A549 (cell line): Measurements from ENCODE around the gene ITPKC. TPM values are rescaled to one million over a fixed set of nuclear protein-coding genes. Genes with fewer than 3 reads are reported as not detected.
"Not testable (repeated sequence)": the region's sequence is repeated elsewhere in the genome, so short reads cannot be mapped to it uniquely, and the experiment has no call there.

Source experiments
- ATAC-seq, 2 experiments: fragments of 200-7000 bp in 1 of 2; fragments of >200 bp in 1 of 2; cut with Nextera tagmentation in 1 of 2; cut with Tn5 transposase in 1 of 2; 3 replicates each; pipeline versions ENCODE4 v1.8.0 to v1.9.1; 2018 to 2020; ENCODE audit warnings: mild to moderate bottlenecking in 1 of 2, moderate library complexity in 1 of 2
- CTCF ChIA-PET: fragments of 300-600 bp; sonication (Branson Sonifier 250); formaldehyde crosslinking; extraction: SDS; loops from one replicate; lab custom pipeline; 2021; ENCODE audit warnings: antibody characterized with exemption, inconsistent platforms; lab: Yijun Ruan, JAX
- POLR2A ChIA-PET: fragments of 350-600 bp; formaldehyde crosslinking; extraction: SDS; loops from one replicate; lab custom pipeline; 2021; ENCODE audit warnings: antibody characterized with exemption, inconsistent platforms; lab: Yijun Ruan, JAX
- DNase-seq, 2 experiments: peaks; one replicate each; pipeline versions ENCODE4 v3.0.0 to v3.0.0-alpha.2; 2011 to 2016; ENCODE audit warnings: low read depth in 1 of 2, low spot score in 1 of 2
- FAIRE-seq: peaks from 2 replicates; lab custom pipeline; 2011; peaks lifted over from hg19 to GRCh38; lab: Jason Lieb, UNC
- H3K27ac ChIP-seq, 2 experiments: fragments of >200 bp; sonication (Bioruptor Twin); formaldehyde crosslinking; 3 replicates each; pipeline ENCODE4 v1.5.1; 2016 to 2017
- H3K4me1 ChIP-seq: fragments of >200 bp; sonication (Bioruptor Twin); formaldehyde crosslinking; 3 replicates; pipeline ENCODE4 v1.6.1; 2016
- H3K4me2 ChIP-seq: fragments of >200 bp; sonication (Bioruptor Twin); formaldehyde crosslinking; 3 replicates; pipeline ENCODE4 v1.6.1; 2016
- H3K4me3 ChIP-seq: fragments of >200 bp; sonication (Bioruptor Twin); formaldehyde crosslinking; 3 replicates; pipeline ENCODE4 v1.5.1; 2016
- H3K9me3 ChIP-seq: fragments of >200 bp; sonication (Bioruptor Twin); formaldehyde crosslinking; 3 replicates; pipeline ENCODE4 v1.6.1; 2016
- CHD2 ChIP-seq: fragments of 150-350 bp; IDR thresholded peaks from 2 replicates; pipeline ENCODE4 v1.6.1; 2014; ENCODE audit warnings: low read length; ENCODE audit not compliant: partially characterized antibody
- E2F6 ChIP-seq: IDR thresholded peaks from 2 replicates; pipeline ENCODE4 v1.6.1; 2012; ENCODE audit warnings: low read depth, borderline replicate concordance
- EHMT2 ChIP-seq: fragments of 200-600 bp; sonication (generic); IDR thresholded peaks from 2 replicates; pipeline ENCODE4 v1.6.1; 2016; ENCODE audit warnings: antibody characterized with exemption, low read depth, mild to moderate bottlenecking, moderate library complexity
- EP300 ChIP-seq, 2 experiments: fragments of >200 bp; sonication (Bioruptor Twin); formaldehyde crosslinking; IDR thresholded peaks; 2 replicates in 1 of 2; 3 replicates in 1 of 2; pipeline ENCODE4 v1.6.1; 2016 to 2017
- FOSB ChIP-seq: fragments of 250-450 bp; sonication (Bioruptor Pico); IDR thresholded peaks from 2 replicates; pipeline ENCODE4 v1.5.0; 2020; ENCODE audit warnings: mild to moderate bottlenecking, moderate library complexity
- FOSL2 ChIP-seq, 2 experiments: fragments of 450-650 bp in 1 of 2; fragments of >200 bp in 1 of 2; sonication (Bioruptor Twin) in 1 of 2; formaldehyde crosslinking; IDR thresholded peaks; 2 replicates each; pipeline versions ENCODE4 v1.5.0 to v1.6.1; 2016 to 2020; ENCODE audit warnings: mild to moderate bottlenecking in 1 of 2, moderate library complexity in 1 of 2
- GATA3 ChIP-seq: IDR thresholded peaks from 2 replicates; pipeline ENCODE4 v1.6.1; 2012; ENCODE audit warnings: borderline replicate concordance
- HEYL ChIP-seq: fragments of 250-450 bp; sonication (Bioruptor Pico); IDR thresholded peaks from 2 replicates; pipeline ENCODE4 v1.8.0; 2021; ENCODE audit warnings: mild to moderate bottlenecking, moderate library complexity
- HOXA7 ChIP-seq: fragments of 250-450 bp; sonication (Bioruptor Pico); IDR thresholded peaks from 2 replicates; pipeline ENCODE4 v1.5.0; 2020; ENCODE audit warnings: mild to moderate bottlenecking, moderate library complexity
- HOXB13 ChIP-seq: fragments of 250-450 bp; sonication (Bioruptor Pico); IDR thresholded peaks from 2 replicates; pipeline ENCODE4 v1.5.0; 2020; ENCODE audit warnings: low read depth, mild to moderate bottlenecking, moderate library complexity
- KDM1A ChIP-seq: fragments of 200-600 bp; sonication (generic); IDR thresholded peaks from 2 replicates; pipeline ENCODE4 v1.6.1; 2016; ENCODE audit warnings: low read depth, mild to moderate bottlenecking
- MAX ChIP-seq: IDR thresholded peaks from 2 replicates; pipeline ENCODE4 v1.6.1; 2012
- NFE2L2 ChIP-seq: fragments of 150-350 bp; conservative IDR thresholded peaks from 2 replicates; pipeline ENCODE4 v1.6.1; 2014; ENCODE audit warnings: low read length
- NR3C1 ChIP-seq: fragments of >200 bp; sonication (Bioruptor Twin); formaldehyde crosslinking; IDR thresholded peaks from 3 replicates; pipeline ENCODE4 v1.6.1; 2017
- RAD21 ChIP-seq, 2 experiments: fragments of >200 bp in 1 of 2; sonication (Bioruptor Twin) in 1 of 2; formaldehyde crosslinking in 1 of 2; IDR thresholded peaks in 1 of 2; conservative IDR thresholded peaks in 1 of 2; 2 replicates in 1 of 2; 3 replicates in 1 of 2; pipeline ENCODE4 v1.6.1; 2012 to 2018; ENCODE audit warnings: inconsistent platforms in 1 of 2
- RARB ChIP-seq: fragments of 250-450 bp; sonication (Bioruptor Pico); IDR thresholded peaks from 2 replicates; pipeline ENCODE4 v1.8.0; 2021; ENCODE audit warnings: mild to moderate bottlenecking, moderate library complexity
- RFX5 ChIP-seq: fragments of 450-650 bp; IDR thresholded peaks from 2 replicates; pipeline ENCODE4 v1.7.1; 2014; ENCODE audit warnings: antibody characterized with exemption, mild to moderate bottlenecking, moderate library complexity
- TFCP2L1 ChIP-seq: fragments of 250-450 bp; sonication (Bioruptor Pico); IDR thresholded peaks from 2 replicates; pipeline ENCODE4 v1.5.0; 2021; ENCODE audit warnings: mild to moderate bottlenecking
- ZC3H11A ChIP-seq: fragments of 450-650 bp; IDR thresholded peaks from 2 replicates; pipeline ENCODE4 v1.6.1; 2014; ENCODE audit warnings: antibody characterized with exemption, mild to moderate bottlenecking
- ZFP36 ChIP-seq: fragments of 450-650 bp; IDR thresholded peaks from 2 replicates; pipeline ENCODE4 v1.6.1; 2014; ENCODE audit warnings: borderline replicate concordance; ENCODE audit not compliant: partially characterized antibody
- WGBS: methylation state at CpG from one replicate; pipeline ENCODE4 v1.1.6; 2017; ENCODE audit errors: missing lambda C conversion rate; 5-methylcytosine and 5-hydroxymethylcytosine counted together
- polyA plus RNA-seq, 4 experiments: library from polyadenylated mRNA; depleted of rRNA in 3 of 4; stranded (reverse); fragments of >200 nt; fragmentation: RNase III in 1 of 4; extraction: RNeasy Plus Mini Kit Qiagen cat#74134 plus additional on column Dnase treatment in 1 of 4; gene quantifications; 2 replicates in 3 of 4; 3 replicates in 1 of 4; pipeline ENCODE4 v1.2.3, GENCODE V29; 2011 to 2017
- TF ChIP-seq, protein P1 (sequence below): fragments of >200 bp; sonication (Bioruptor Twin); formaldehyde crosslinking; IDR thresholded peaks from 3 replicates; pipeline ENCODE4 v1.5.1; 2016

ITPKC gene
- polyA plus RNA-seq, 2 of the 4 experiments (the other 2 are of a cell fraction): 6.5 to 7.9 TPM

GRCh38 chr19:40778706-40779284 lies 61.9 kb downstream of the ITPKC start:
- ChIA-PET POLR2A (interaction anchor here (0.6 to 3.1 kb wide), 30 partner anchors 8 to 485 kb away, joined by 3 to 94 read pairs (median 8); partner anchors contain the start of genes ACTMAP, COQ8B, EGLN2 and HNRNPUL1), CTCF (interaction anchor here (0.8 to 6.5 kb wide), 18 partner anchors 9 to 530 kb away, joined by 3 to 65 read pairs (median 6); partner anchors contain the start of genes ACTMAP, EGLN2 and SNRPA)
- ATAC-seq: peak; percentile 66 to 75; a peak in 5 of 6 replicates
- WGBS: 16% methylated on average over 7 of the region's 7 CpGs
- no peak for FAIRE-seq
- TF ChIP-seq TFCP2L1 (CRISPR knock-in tag): 0 out of 2 replicates have a peak, but pooled peaks have one; percentile 0
- TF ChIP-seq HOXB13: no peak
- TF ChIP-seq EHMT2: no peak
- no peak for TF ChIP-seq ZFP36
- no peak for TF ChIP-seq RAD21 (conservative IDR thresholded peaks at IDR 0.05 in 1 of 2, IDR thresholded peaks at IDR 0.05 in 1 of 2)
- TF ChIP-seq RARB (CRISPR knock-in tag): peak; percentile 67; the same call in 1 of the 2 replicates
- peak; percentile 12; the same call in 1 of the 2 replicates for TF ChIP-seq FOSB
- no peak for TF ChIP-seq FOSL2 (IDR thresholded peaks at IDR 0.05)
- 0 out of 2 replicates have a peak, but pooled peaks have one; percentile 8 for TF ChIP-seq FOSL2 (CRISPR knock-in tag; IDR thresholded peaks at IDR 0.05)
- TF ChIP-seq HOXA7: 0 out of 2 replicates have a peak, but pooled peaks have one; percentile 33
- peak in 1 of 2 experiments; percentile 97 for DNase-seq
- H3K4me2 ChIP-seq: peak overlapping the region; percentile 80
- peak overlapping the region; percentile 52 for H3K4me3 ChIP-seq
- peaks cover 14% of the 10 kb centered on the region for H3K4me1 ChIP-seq
- peak overlapping the region; percentile 84 to 87 for H3K27ac ChIP-seq
- H3K9me3 ChIP-seq: no peaks in the 10 kb centered on the region

GRCh38 chr19:40780582-40780981 lies 63.7 kb downstream of the ITPKC start:
- FAIRE-seq (no peak), DNase-seq (no peak), ATAC-seq (no peak)
- H3K4me2 ChIP-seq: no peak overlapping the region
- no peaks in the 10 kb centered on the region for H3K9me3 ChIP-seq
- peaks cover 14% of the 10 kb centered on the region for H3K4me1 ChIP-seq
- TF ChIP-seq MAX (no peak), TFCP2L1 (CRISPR knock-in tag) (no peak), NR3C1 (no peak; the same call in 2 of the 3 replicates), RARB (CRISPR knock-in tag) (no peak)
- WGBS: 94% methylated on average over 5 of the region's 5 CpGs
- POLR2A ChIA-PET: no interaction called here
- no peak overlapping the region for H3K27ac ChIP-seq
- H3K4me3 ChIP-seq: no peak overlapping the region
- CTCF ChIA-PET: interaction anchor here (0.8 to 6.5 kb wide), 3 partner anchors 18 to 57 kb away, joined by 3 to 65 read pairs (median 46); partner anchors contain the start of gene EGLN2

GRCh38 chr19:40781140-40781539 lies 64.2 kb downstream of the ITPKC start:
- Histone ChIP-seq H3K9me3 (no peaks in the 10 kb centered on the region), H3K4me2 (no peak overlapping the region), H3K27ac (no peak overlapping the region), H3K4me1 (peaks cover 14% of the 10 kb centered on the region), H3K4me3 (no peak overlapping the region)
- POLR2A ChIA-PET: interaction anchor here (0.6 kb wide), 1 partner anchor 47 kb away, joined by 4 read pairs; no protein-coding TSS in a partner anchor
- TF ChIP-seq ZC3H11A: peak; percentile 99
- TF ChIP-seq EP300 (IDR thresholded peaks at IDR 0.05): no peak
- DNase-seq (no peak), FAIRE-seq (no peak), ATAC-seq (no peak)
- WGBS: 92% methylated on average over 7 of the region's 7 CpGs
- CTCF ChIA-PET: interaction anchor here (6.5 kb wide), 1 partner anchor 25 kb away, joined by 46 read pairs; no protein-coding TSS in a partner anchor

DNA sequence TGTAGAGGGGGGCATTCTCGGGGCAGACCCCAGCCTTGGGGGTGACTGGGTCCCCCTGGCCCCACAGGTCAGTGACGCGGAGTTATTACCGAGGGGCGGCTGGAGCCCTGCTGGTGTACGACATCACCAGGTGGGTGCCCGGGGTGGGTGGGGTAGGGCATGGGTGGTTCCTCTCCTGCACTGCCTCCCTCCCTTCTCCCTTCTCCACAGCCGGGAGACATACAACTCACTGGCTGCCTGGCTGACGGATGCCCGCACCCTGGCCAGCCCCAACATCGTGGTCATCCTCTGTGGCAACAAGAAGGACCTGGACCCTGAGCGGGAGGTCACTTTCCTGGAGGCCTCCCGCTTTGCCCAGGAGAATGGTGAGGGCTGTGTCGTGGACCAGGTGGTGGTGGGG lies 66.8 kb downstream of the ITPKC start:
- DNase-seq: no peak
- no peak for FAIRE-seq
- POLR2A ChIA-PET: no interaction called here
- Histone ChIP-seq H3K9me3 (no peaks in the 10 kb centered on the region), H3K27ac (no peak overlapping the region), H3K4me2 (no peak overlapping the region), H3K4me1 (peaks cover 6% of the 10 kb centered on the region), H3K4me3 (no peak overlapping the region)
- whole genome bisulfite sequencing: 88% methylated on average over 12 of the region's 14 CpGs
- no peak for ATAC-seq
- CTCF ChIA-PET: interaction anchor here (0.8 to 1.6 kb wide), 7 partner anchors 10 to 421 kb away, joined by 3 to 5 read pairs (median 3); no protein-coding TSS in a partner anchor
- TF ChIP-seq KDM1A (no peak), NFE2L2 (no peak), E2F6 (no peak), RFX5 (no peak), CHD2 (no peak), GATA3 (no peak), FOSB (no peak), HEYL (CRISPR knock-in tag) (no peak)
- TF ChIP-seq, protein P1, sequence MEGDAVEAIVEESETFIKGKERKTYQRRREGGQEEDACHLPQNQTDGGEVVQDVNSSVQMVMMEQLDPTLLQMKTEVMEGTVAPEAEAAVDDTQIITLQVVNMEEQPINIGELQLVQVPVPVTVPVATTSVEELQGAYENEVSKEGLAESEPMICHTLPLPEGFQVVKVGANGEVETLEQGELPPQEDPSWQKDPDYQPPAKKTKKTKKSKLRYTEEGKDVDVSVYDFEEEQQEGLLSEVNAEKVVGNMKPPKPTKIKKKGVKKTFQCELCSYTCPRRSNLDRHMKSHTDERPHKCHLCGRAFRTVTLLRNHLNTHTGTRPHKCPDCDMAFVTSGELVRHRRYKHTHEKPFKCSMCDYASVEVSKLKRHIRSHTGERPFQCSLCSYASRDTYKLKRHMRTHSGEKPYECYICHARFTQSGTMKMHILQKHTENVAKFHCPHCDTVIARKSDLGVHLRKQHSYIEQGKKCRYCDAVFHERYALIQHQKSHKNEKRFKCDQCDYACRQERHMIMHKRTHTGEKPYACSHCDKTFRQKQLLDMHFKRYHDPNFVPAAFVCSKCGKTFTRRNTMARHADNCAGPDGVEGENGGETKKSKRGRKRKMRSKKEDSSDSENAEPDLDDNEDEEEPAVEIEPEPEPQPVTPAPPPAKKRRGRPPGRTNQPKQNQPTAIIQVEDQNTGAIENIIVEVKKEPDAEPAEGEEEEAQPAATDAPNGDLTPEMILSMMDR: no peak

DNA sequence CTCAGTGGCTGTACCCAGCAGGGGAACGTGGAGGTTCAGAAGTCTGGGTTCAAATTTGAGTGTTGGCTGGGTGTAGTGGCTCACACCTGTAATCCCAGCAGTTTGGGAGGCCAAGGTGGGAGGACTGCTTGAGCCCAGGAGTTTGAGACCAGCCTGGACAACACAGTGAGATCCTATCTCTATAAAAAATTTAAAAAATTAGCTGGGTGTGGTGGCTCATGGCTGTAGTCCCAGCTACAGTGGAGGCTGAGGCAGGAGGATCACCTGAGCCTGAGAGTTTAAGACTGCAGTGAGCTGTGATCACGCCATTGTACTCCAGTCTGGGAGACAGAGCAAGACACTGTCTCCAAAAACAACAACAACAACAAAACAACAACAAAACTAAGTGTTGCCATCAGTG lies 67.2 kb downstream of the ITPKC start:
- 87% methylated on average over 2 of the region's 2 CpGs for WGBS
- H3K27ac ChIP-seq, H3K9me3 ChIP-seq, DNase-seq, H3K4me1 ChIP-seq, ATAC-seq, H3K4me2 ChIP-seq, POLR2A ChIA-PET, H3K4me3 ChIP-seq: not testable (repeated sequence)
- FAIRE-seq: peak; percentile 54
- CTCF ChIA-PET: interaction anchor here (0.6 to 1.6 kb wide), 8 partner anchors 9 to 421 kb away, joined by 3 to 5 read pairs (median 4); no protein-coding TSS in a partner anchor
